Body of pancreas (tissue), 4 donors: ENCODE results near the gene UMODL1.

Experiments used
- POLR2A ChIP-seq, 3 donors: fragments of 450-650 bp; IDR thresholded peaks; one replicate each; pipeline ENCODE4 v1.6.1; 2016; ENCODE audit warnings: antibody characterized with exemption in 3 of 3, mild to moderate bottlenecking in 2 of 3
- TF ChIP-seq, protein P1 (sequence below), 7 experiments: fragments of 450-650 bp in 4 of 7; fragments of 200-600 bp in 3 of 7; sonication (generic) in 3 of 7; IDR thresholded peaks; one replicate each; pipeline ENCODE4 v1.5.1; 2016 to 2019; ENCODE audit warnings: antibody characterized with exemption in 7 of 7

DNA sequence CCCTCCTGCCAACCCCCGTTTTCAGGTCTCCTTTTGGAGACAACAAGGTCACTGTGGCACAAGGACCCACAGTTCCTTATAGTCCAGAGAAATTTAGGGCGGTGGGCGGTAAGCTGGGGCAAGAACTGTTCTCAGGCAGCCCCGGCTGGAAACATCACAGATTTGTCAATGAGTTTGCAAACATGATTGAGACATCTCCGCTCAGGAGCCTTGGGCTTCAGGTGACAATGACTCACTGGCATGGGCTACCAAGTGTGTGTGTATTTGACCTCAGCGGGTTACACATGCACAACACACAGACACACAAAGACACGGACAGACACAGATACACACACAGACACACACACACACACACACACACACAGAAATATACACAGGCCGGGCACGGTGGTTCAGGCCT is 89.6 kb downstream of the UMODL1 start:
- TF ChIP-seq, protein P1, sequence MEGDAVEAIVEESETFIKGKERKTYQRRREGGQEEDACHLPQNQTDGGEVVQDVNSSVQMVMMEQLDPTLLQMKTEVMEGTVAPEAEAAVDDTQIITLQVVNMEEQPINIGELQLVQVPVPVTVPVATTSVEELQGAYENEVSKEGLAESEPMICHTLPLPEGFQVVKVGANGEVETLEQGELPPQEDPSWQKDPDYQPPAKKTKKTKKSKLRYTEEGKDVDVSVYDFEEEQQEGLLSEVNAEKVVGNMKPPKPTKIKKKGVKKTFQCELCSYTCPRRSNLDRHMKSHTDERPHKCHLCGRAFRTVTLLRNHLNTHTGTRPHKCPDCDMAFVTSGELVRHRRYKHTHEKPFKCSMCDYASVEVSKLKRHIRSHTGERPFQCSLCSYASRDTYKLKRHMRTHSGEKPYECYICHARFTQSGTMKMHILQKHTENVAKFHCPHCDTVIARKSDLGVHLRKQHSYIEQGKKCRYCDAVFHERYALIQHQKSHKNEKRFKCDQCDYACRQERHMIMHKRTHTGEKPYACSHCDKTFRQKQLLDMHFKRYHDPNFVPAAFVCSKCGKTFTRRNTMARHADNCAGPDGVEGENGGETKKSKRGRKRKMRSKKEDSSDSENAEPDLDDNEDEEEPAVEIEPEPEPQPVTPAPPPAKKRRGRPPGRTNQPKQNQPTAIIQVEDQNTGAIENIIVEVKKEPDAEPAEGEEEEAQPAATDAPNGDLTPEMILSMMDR (IDR thresholded peaks at IDR 0.05) = no peak
- TF ChIP-seq POLR2A (IDR thresholded peaks at IDR 0.05) = no peak
